Measurements from ENCODE around the gene CLEC2D.
A peak's percentile ranks its signal among the peaks of the same experiment; 100 is the strongest.
"Not testable (repeated sequence)": the region's sequence is repeated elsewhere in the genome, so short reads cannot be mapped to it uniquely, and the experiment has no call there.

The CLEC2D gene

DNA sequence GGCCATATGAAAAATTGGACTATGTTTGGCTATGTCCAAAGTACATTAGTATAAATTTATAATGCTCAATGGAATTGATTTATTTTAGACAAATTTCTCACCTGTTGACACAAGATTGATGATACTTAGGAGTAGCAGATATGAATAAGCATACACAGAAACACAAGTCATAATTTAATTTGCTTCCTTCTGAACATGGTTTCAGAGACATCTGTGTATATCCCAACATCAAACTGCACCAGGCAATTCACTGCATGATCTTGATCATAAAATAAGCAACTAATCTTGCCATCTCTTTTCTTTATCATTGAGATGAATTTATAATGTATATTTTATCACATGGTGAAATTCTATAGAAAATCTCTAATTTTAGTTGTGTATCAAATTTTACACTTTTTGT lies 59.6 kb downstream of the CLEC2D start:
- DNase-seq (ENCODE audit: low read depth) = no peak

DNA sequence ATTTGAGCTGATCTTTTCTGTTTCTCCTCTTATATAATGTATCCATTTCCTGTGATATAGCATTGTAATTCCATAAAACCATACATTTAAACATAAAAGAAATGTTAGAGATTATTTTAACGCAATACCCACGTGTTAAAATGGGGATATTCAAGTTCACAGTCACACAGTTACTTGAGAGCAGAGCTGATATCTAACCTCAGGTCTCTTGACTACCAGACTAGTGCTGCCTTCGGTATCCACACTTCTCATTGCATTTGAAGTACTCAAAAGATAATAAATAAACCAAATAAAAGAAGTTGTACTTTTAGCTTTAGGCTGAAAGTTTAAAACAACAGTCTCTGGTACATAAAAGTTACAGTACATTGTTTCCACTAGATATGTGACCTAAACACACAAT lies 60.5 kb downstream of the CLEC2D start:
- DNase-seq (ENCODE audit: low read depth) = no peak

DNA sequence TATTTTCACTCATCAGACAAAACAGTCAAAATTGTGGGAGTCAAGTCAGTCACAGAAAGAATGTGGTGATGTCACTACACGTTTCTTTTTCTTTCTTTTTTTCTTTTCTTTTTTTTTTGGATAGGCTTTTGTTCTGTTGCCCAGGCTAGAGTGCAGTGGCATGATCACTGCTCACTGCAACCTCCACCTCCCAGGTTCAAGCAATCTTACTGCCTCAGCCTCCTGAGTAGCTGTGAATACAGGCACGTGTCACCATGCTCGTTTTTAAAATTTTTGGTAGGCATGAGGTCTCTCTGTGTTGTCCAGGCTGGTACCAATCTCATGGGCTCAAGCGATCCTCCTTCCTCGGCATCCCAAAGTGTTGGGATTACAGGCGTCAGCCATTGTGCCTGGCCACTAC lies 61.1 kb downstream of the CLEC2D start:
- DNase-seq (ENCODE audit: low read depth) = no peak

- no peak for DNase-seq (ENCODE audit: low read depth)
Observed at GRCh38 chr12:9731393-9731792, 61.9 kb downstream of the CLEC2D start.

GRCh38 chr12:9731797-9732196 lies 62.3 kb downstream of the CLEC2D start:
- DNase-seq (ENCODE audit: low read depth) = no peak

GRCh38 chr12:9732921-9733461 lies 63.5 kb downstream of the CLEC2D start, which contains the start of gene CLECL1:
CLECL1 (minus strand) TSS chr12:9733097.
- DNase-seq (ENCODE audit: low read depth) = no peak

GRCh38 chr12:9735601-9736000 lies 66.1 kb downstream of the CLEC2D start:
- DNase-seq (ENCODE audit: low read depth) = no peak

DNA sequence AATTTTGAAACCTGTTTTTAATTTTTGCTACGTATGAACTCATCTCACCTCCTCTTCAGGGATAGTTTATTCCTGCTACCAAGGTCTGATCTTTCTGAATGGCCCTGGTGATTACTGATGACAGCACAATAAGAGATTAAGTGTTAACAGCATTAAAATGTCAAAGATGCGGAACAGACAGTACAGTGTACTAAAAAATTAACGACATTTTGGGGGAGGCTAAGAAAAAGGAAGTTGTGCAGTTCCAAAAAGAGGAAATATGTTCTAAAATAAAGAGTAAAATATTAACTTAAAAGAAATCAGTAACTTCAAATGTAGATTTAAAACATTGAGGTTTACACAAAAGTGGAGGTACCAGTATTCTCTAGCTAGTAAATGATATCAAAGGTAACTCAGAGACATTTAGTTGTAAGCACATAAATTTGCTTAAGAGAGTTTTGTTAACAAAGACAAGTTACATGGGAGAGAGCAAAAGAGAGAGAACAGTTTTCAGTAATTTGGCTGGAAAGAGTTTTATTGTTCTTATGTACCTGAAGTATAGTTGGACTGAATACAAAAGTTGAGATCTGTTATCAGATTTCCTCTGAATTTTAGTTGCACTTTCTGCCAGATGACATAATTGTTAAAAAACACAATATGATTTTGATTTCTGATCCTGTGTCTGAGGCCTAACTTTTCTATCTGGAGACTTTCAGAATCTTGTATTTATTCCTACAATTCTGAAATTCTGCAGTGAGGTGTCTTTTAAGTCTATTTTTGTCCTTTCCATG lies 67.6 kb downstream of the CLEC2D start:
- no peak for DNase-seq (ENCODE audit: low read depth)

- not testable (repeated sequence) for DNase-seq (ENCODE audit: low read depth)
Observed at GRCh38 chr12:9738905-9739304, 69.4 kb downstream of the CLEC2D start.

- DNase-seq (ENCODE audit: low read depth) = not testable (repeated sequence)
Observed at GRCh38 chr12:9739404-9740105, 70.0 kb downstream of the CLEC2D start.

DNA sequence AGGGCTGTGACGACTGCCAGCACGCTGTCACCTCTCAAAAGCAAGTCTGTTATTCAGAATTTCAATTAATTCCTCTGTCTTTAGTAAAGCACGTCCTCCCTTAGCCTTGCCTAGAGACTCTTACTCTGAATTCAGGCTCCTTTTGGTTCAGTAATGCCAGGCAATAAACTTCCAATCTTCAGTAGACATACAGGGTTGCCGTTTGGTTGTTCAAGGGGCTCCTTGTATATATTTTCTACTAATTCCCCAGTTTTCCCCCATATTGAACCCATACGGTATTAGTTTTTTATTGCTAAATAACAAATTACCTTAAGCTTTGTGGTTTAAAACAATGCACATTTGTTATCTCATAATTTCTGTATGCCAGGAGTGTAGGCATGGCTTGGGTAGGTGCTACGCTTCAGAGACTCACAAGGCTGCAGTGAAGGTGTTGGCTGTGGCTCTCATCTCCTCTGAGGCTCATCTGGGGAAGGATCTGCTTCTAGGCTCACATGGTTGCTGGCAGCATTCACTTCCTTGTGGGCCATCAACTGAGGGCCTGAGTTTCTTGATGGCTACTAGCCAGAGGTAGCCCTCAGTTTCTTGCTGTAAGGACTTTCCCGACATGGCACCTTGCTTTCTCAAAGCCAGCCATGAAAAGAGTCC lies 70.7 kb downstream of the CLEC2D start:
- DNase-seq (ENCODE audit: low read depth) = no peak

DNA sequence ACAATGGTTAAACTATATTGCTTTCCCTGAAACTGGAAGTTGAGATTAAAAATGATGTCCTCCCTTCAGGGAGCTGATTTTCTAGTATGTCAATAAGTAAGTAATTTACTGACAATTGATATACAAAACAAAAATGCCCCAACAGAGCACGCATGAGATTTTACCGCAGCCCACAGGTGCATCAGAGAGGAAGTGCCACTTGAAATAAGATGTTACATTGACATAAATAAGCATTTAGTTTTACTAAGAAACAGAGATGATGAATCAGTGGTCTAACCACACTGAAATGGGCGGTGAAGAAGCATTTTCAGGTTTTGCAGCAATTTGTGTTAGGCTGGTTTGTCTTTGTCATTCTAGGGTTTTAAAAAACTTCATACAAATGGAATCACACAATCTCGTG lies 72.2 kb downstream of the CLEC2D start:
- DNase-seq (ENCODE audit: low read depth) = peak; percentile 55

DNA sequence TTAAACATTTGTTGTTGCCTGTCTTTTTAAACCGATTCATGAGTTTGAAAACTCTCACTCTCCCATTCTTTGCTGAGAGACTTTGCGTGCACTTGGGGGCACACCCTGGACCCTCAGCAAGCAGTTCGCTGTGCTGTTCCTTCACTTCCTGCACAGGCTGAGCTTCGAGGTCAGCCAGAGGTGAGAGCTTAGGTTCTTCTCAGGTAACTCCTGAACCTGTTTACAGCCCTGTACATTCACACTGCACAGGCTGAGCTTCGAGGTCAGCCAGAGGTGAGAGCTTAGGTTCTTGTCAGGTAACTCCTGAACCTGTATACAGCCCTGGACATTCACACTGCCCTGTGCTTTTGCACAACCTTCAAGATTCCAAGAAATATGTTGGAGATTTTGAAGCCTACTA lies 73.1 kb downstream of the CLEC2D start:
- peak; percentile 45 for DNase-seq (ENCODE audit: low read depth)

GRCh38 chr12:9745199-9745598 lies 75.7 kb downstream of the CLEC2D start:
- no peak for DNase-seq (ENCODE audit: low read depth)
